OCI-LY7 (cell line): Measurements from ENCODE around the gene MVD.

ENCODE experiments used
- CTCF ChIP-seq: fragments of 200-600 bp; sonication (generic); conservative IDR thresholded peaks from 2 replicates; pipeline ENCODE4 v1.5.1; 2014; ENCODE audit warnings: mild to moderate bottlenecking, antibody characterized with exemption, low read length, moderate library complexity, mixed read lengths
- EZH2phosphoT487 ChIP-seq: fragments of 200-600 bp; sonication (generic); IDR thresholded peaks from 2 replicates; pipeline ENCODE4 v1.6.1; 2018; ENCODE audit warnings: low read depth, borderline replicate concordance, mild to moderate bottlenecking, mixed run types, antibody characterized with exemption, low read length, moderate library complexity, mixed read lengths

- TF ChIP-seq CTCF (no peak), EZH2phosphoT487 (no peak)
Observed at GRCh38 chr16:88688013-88688778, 25.3 kb upstream of the MVD start.
